Tongue (tissue), 2 donors: ENCODE data around the gene FADS1. TPM values are rescaled to one million over a fixed set of nuclear protein-coding genes. Genes with fewer than 3 reads are reported as not detected.

Experiments
- DNase-seq: peaks from one replicate; pipeline ENCODE4 v3.0.0-alpha.2; 2015
- total RNA-seq: library from RNA; depleted of rRNA; stranded (reverse); fragments of >200 nt; gene quantifications from one replicate; pipeline ENCODE4 v1.2.3, GENCODE V29; 2014

Gene FADS1
- total RNA-seq: 17.8 TPM

- peak; percentile 94 for DNase-seq
Measured at GRCh38 chr11:61816736-61817455, at the start of gene FADS1. FADS1 (minus strand) TSS chr11:61817003; CDS start chr11:61816929, 74 bp downstream.

DNA sequence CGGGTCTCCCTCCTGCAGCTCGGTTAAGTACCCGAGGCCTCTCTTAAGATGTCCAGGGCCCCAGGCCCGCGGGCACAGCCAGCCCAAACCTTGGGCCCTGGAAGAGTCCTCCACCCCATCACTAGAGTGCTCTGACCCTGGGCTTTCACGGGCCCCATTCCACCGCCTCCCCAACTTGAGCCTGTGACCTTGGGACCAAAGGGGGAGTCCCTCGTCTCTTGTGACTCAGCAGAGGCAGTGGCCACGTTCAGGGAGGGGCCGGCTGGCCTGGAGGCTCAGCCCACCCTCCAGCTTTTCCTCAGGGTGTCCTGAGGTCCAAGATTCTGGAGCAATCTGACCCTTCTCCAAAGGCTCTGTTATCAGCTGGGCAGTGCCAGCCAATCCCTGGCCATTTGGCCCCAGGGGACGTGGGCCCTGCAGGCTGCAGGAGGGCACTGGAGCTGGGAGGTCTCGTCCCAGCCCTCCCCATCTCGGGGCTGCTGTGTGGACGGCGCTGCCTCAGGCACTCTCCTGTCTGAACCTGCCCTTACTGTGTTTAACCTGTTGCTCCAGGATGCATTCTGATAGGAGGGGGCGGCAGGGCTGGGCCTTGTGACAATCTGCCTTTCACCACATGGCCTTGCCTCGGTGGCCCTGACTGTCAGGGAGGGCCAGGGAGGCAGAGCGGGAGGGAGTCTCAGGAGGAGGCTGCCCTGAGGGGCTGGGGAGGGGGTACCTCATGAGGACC is 49.6 kb upstream of the FADS1 start:
- DNase-seq: no peak

DNA sequence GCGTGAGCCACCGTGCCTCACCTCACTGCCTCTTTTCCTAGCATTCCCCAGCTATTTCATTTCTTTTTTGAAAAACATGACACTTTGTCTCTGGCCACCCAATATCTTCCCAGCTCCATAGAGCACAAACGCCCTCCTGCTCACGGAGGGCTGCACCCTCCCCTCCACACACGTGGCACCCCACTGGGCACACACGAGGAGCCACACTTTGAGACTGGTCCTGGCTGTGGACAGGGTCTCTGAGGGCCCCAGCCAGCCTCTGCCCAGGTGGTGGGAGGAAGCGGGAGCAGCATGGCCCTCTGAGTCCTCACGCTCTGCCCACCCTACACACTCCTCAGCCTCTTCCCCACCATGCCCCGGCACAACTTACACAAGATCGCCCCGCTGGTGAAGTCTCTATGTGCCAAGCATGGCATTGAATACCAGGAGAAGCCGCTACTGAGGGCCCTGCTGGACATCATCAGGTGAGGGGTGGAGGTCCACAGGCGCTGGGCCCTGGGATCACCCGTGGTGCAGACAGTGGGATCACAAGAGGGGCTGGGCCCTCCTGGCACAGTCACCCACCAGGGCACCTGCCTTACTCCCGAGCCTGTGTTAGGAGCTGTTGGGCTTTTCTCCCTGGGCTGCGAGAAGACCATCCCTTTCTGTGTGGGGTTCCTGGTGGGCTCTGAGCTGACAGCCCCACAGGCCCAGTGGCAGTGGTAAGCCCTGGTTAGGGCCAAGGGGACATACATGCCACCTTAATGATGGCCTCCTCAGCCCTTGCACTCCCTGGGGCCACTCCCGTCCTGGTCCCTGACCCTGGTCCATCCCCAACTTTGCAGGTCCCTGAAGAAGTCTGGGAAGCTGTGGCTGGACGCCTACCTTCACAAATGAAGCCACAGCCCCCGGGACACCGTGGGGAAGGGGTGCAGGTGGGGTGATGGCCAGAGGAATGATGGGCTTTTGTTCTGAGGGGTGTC is 48.3 kb upstream of the FADS1 start:
- no peak for DNase-seq

GRCh38 chr11:61863548-61864081 is 46.8 kb upstream of the FADS1 start:
- no peak for DNase-seq

DNA sequence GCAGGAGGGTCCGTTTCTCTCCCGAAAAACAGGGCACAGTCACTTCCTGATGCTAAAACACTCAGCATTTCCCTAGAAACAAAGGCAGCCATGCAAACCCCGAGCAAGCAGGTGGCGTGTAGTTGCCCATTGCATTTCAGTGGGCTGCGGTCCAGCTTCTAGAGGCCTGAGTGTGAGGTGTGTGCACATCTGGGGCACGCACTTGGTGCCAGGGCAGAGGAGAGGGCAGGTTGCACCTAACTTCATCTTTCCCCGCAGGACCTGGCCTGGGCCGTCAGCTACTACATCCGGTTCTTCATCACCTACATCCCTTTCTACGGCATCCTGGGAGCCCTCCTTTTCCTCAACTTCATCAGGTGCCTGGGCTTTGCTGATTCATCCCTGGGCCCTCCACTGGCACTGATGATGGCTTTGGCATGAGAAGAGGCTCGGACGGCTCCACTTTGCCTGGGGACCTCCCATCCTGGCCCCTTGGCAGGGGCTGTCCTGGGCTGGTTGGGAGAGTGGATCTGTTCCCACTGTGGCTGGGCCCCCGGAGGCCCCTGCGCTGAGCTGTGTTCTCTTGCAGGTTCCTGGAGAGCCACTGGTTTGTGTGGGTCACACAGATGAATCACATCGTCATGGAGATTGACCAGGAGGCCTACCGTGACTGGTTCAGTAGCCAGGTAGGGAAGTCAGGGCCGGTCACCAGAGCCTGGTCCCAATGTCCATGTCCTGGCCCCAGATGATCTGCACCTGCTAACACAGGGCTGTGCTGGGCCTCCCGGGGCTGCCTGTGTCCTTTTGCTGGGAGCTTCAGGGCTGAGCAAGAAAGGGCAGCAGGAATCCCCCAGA is 46.1 kb upstream of the FADS1 start:
- DNase-seq: no peak

DNA sequence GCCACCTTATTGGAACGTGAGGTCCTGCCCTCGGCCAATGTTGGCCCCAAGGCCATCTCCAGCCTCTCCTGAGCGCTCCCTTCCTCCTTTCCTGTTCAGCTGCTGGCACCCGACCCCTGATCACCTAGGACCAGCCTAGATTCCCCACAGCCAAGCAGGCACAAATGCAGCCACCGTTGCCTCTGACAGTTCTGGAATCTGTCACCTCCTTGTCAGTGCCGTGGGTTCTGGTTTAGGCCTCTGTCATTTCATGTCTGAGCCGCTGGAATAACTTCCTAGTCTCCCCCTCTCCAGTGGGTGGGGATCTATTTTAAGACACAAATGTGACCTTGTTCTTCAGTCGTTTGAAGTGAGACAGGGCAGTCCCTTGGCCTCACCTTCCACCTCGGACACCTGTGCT is 44.8 kb upstream of the FADS1 start:
- DNase-seq: no peak

DNA sequence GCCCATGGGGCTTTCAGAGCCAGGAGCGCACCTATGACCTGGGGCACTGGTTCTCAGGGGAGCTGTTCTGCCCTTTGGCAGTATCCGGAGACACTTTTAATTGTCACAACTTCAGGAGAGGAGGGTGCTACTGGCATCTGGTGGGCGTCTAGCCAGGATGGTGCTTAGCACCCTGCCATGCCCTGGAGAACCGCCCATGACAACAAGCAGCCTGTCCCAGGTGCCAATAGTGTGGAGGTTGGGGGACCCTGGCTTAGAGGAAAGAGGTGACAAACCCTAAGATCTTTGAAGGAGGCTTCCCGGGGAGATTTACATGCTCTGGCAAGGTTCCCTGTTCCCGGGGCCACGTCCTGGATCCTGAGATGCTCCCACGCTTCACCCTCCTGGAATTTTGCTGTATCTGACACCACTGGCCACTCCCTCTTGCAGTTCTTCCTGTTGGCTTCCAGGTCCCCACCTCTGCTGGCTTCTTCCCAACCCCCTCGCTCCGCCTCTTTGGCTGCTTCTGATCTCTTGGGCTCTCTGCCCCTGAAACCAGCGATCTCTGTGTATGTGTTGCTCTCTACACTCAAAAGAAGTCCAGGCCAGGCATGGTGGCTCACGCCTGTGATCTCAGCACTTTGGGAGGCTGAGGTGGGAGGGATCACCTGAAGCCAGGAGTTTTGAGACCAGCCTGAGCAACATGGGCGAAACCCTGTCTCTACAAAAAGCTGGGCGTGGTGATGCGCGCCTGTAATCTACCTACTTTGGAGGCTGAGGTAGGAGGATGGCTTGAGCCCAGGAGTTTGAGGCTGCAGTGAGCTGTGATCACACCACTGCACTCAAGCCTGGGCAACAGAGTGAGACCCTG is 43.5 kb upstream of the FADS1 start:
- no peak for DNase-seq

DNA sequence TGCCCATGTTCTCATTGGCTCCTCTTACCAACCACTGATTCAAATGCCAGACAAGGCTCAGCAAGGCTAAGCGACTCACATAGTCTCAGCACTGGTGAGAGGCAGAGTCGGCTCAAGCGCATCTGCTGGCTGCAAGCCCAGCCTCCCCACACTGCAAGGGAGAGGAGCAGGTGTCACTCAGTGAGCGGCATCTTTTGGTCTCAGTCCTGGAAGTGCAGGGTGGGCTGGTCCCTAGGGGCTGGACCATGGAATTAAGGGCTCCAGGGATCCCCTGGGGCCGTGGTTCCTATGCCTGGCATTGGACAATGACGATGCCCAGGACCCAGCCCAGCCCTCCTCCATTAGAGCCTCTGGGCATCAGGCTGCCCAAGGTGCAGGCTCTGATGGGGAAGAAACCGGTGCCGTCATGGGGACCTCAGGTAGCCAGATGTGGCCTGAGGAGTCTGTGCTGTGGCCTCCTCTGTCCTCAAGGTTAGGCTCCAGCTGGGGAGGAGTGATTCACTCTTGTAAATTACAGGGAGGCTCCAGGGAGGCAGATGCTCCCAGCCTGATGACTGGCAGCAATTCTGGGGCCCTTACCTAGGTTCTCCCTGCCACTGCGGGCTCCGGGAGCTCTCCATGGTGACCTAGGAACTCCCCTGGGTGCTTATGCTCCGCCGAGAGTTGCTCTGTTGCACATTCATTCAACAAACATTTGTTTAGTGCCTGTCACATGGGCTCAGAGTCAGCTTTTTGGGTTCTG is 39.3 kb upstream of the FADS1 start:
- DNase-seq: no peak

GRCh38 chr11:61854966-61855714 is 38.3 kb upstream of the FADS1 start:
- no peak for DNase-seq

DNA sequence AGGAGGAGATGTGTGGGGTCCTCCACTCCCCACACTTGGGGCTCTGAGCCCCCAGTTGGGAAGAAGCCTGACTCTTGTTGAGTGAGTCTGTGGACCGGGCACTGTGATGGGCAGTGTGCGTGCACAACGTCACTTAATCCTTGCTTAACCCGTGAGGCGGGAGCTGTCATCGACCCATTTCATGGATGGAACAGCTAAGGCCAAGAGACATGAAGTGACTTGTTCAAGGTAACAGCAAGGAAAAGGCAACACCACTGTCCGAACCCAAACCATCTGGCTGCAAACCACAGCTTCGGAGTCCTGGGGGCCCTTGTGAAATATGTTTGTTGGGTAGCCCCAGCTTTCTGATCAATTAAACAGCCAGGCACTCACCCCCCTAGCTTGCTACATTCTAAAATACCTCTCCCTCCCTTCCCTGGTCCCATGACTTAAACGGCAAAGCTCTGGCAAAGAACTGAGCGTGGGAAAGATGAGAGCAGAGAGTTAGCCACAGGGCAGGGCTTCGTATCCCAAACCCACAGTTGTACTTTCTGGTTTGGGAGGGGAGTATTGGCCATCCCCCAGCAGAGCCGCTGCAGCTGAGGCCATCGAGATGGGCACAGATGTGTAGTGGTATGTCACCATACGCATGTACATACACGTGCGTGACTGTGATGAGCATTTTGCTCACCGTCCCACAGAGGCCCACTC is 37.5 kb upstream of the FADS1 start:
- no peak for DNase-seq

DNA sequence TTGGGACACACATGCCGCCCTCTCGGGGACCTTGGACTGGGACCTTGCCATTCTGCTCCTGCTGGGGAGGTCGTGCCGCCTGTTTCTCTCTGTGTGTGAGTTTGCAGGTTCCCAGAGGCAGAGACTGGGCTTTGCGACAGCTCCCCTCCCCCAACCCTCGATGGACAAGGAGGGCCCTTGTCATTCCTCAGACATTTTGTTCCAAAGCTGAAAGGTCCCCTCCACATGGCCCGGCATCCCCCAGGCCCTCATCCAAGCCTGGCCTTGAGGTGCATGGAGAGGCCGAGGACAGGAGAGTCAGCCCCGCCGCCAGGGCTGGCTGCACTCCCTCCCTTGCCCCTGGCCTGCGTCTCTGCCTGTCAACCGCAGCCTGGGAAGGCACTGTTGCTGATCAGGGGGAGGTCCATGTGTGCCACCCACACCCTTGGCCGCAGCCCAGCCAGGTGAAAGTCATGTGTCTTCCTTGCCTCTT is 36.9 kb upstream of the FADS1 start:
- DNase-seq: no peak

- DNase-seq: no peak
Measured at GRCh38 chr11:61851900-61852295, 35.1 kb upstream of the FADS1 start.

DNA sequence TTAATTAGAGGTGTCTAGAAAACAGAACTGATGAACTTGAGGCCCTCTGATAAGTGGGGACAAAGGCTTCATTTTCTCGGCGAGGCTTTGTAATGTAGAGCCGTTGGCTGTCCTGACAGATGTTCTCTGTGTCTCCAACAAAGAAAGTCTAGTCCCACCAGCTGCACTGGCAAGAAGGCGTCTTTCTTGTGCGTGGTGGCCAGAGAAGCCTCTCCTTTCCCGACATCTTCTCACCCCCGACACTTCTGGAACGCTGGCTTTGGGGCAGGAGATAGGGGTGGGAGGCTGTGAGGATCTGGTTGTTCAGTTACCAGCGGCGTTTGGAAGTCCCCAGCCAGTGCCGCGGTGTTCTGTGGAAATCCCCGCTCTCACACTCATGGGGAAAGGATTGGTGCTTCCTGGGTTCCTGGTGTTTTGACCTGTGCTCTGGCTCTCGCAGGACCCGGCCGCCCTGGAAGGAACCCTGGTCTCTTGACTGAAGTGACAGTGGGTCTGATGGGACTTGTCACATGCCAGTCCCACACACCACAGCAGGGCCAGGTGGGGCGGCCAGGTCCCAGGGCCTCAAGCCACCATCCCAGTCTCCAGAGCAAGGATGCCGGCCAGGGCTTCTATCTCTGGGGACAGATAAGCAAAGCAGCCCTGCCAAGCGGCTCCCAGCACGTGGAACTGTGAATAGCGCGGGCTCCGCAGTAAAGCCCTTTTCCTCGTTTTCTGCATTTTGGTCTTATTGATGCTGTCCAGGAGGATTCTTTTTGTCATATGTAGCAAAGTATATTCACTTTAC is 34.5 kb upstream of the FADS1 start:
- no peak for DNase-seq

DNA sequence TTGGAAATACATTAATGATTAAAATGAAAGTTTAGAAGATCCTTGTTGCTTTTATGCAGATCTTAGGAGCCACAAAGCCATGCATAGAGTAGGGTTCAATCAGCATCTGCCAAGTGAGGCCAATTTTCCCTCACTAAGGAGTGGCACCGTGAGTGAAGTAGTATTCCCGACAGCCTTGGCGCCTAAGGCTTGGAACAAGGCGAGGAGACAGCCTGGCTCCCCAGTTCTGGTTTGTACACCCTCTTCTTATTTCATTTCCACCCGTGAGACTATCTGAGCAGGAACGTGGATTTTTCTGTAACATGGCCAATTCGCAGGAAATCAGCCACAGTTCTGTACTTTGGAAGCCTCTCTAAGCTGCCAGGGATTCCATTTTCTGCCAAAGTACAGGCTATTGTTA is 33.9 kb upstream of the FADS1 start:
- no peak for DNase-seq

DNA sequence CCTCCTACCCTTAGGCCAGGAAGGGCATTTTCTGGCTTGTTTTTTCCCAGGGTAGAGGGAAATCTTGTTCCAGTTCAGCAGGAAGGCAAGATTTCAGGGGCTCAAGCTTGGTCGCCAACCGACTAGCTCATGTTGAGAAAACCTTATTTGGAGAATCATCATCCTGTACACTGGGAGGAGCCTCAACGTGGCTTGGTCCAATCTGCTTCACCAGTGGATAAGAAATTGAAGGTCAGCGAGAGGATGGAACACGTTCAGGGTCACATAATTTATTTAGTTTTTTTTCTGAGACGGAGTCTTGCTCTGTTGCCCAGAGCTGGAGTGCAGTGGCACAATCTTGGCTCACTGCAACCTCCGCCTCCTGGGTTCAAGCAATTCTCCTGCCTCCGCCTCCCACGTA is 31.8 kb upstream of the FADS1 start:
- DNase-seq: no peak

GRCh38 chr11:61847914-61848581 is 31.2 kb upstream of the FADS1 start:
- no peak for DNase-seq
